Spleen (tissue), 7 donors: ENCODE data around the gene ACTN4.

Source experiments
- POLR2AphosphoS5 ChIP-seq, 3 donors: sonication (generic); formaldehyde crosslinking; IDR thresholded peaks; one replicate each; pipeline ENCODE4 v1.5.1; 2017; ENCODE audit warnings: antibody characterized with exemption in 3 of 3
- TF ChIP-seq, protein P1 (sequence below), 11 experiments: fragments of 200-600 bp in 7 of 11; fragments of 450-650 bp in 4 of 11; sonication (generic) in 4 of 11; IDR thresholded peaks in 8 of 11; conservative IDR thresholded peaks in 3 of 11; 1 replicate in 7 of 11; 2 replicates in 4 of 11; pipeline versions ENCODE4 v1.4.0 to v1.8.0; 2016 to 2021; ENCODE audit warnings: antibody characterized with exemption in 11 of 11, inconsistent platforms in 4 of 11, mild to moderate bottlenecking in 1 of 11
- donor health status: DM: no; HTN: no; CAD: no; lungs with moderate emphysema.
- donor health status: DM: no; HTN: no; CAD: no.
- donor health status: DM: no; HTN: no; CAD: no.

DNA sequence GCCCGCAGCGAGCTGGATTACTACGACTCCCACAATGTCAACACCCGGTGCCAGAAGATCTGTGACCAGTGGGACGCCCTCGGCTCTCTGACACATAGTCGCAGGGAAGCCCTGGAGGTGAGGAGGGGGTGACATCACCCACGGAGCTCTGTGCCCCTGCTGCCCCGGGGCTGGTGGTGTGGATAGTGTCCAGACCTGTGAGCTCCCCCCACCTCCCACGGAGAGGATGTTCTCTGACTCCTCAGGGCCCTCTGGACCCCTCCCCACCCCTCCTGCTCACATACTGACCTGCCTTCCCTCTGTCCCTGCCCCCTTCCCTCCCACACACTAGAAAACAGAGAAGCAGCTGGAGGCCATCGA, 76.1 kb downstream of the ACTN4 start:
- TF ChIP-seq, protein P1, sequence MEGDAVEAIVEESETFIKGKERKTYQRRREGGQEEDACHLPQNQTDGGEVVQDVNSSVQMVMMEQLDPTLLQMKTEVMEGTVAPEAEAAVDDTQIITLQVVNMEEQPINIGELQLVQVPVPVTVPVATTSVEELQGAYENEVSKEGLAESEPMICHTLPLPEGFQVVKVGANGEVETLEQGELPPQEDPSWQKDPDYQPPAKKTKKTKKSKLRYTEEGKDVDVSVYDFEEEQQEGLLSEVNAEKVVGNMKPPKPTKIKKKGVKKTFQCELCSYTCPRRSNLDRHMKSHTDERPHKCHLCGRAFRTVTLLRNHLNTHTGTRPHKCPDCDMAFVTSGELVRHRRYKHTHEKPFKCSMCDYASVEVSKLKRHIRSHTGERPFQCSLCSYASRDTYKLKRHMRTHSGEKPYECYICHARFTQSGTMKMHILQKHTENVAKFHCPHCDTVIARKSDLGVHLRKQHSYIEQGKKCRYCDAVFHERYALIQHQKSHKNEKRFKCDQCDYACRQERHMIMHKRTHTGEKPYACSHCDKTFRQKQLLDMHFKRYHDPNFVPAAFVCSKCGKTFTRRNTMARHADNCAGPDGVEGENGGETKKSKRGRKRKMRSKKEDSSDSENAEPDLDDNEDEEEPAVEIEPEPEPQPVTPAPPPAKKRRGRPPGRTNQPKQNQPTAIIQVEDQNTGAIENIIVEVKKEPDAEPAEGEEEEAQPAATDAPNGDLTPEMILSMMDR (IDR thresholded peaks at IDR 0.05 in 8 of 11, conservative IDR thresholded peaks at IDR 0.05 in 3 of 11): no peak
- TF ChIP-seq POLR2AphosphoS5 (IDR thresholded peaks at IDR 0.05): no peak
